NCI-H524 (cell line): ENCODE results near the gene SPPL2B.
"Not testable (repeated sequence)": the region's sequence is repeated elsewhere in the genome, so short reads cannot be mapped to it uniquely, and the experiment has no call there.

Experiments used
- DNase-seq, 2 experiments: peaks; one replicate each; lab custom pipeline; 2025; lab: John Stamatoyannopoulos, UW

The SPPL2B gene, protein sequence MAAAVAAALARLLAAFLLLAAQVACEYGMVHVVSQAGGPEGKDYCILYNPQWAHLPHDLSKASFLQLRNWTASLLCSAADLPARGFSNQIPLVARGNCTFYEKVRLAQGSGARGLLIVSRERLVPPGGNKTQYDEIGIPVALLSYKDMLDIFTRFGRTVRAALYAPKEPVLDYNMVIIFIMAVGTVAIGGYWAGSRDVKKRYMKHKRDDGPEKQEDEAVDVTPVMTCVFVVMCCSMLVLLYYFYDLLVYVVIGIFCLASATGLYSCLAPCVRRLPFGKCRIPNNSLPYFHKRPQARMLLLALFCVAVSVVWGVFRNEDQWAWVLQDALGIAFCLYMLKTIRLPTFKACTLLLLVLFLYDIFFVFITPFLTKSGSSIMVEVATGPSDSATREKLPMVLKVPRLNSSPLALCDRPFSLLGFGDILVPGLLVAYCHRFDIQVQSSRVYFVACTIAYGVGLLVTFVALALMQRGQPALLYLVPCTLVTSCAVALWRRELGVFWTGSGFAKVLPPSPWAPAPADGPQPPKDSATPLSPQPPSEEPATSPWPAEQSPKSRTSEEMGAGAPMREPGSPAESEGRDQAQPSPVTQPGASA

DNA sequence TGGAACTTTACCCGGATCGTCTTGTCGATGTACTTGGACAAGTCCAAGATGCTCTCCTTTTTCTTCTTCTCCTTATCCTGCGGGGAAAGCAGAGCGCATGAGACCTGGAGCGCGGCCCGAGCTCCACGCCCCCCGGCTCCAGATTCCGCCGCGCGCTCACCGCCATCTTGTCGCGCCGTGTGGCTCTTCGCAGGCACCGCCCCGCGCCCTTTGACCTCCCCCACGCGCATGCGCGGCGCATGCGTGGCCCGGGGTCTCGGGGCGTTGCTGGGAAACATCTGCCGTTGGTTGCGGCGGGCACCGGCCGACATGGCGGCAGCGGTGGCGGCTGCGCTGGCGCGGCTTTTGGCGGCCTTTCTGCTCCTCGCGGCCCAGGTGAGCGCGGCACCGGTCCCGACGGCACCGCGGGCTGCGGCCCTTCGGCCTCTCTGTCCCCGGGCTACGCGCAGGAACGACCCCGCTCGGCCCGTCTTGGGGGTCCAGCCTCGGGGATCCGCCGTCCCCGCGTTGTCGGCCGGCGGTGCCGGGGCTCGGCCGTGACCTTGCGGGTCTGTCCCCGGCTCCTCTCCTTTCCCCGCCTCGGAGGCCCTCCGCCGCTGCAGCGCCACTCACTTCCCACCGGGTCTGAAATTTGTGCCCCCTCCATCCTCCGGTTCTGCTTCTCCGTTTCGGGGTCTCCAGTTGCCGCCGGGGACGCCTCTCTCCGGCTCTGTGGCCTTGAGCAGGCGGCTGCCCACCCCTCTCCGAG lies at the start of gene SPPL2B, which contains the start of gene LSM7:
TSS of gene SPPL2B (plus strand) at position 284 of the 748 bp plus-strand sequence. CDS start at position 310, 26 bp downstream.
TSS of gene LSM7 (minus strand) at position 186 of the 748 bp plus-strand sequence. CDS start at position 166, 20 bp downstream.
- peak; percentile 81 to 93 for DNase-seq

DNA sequence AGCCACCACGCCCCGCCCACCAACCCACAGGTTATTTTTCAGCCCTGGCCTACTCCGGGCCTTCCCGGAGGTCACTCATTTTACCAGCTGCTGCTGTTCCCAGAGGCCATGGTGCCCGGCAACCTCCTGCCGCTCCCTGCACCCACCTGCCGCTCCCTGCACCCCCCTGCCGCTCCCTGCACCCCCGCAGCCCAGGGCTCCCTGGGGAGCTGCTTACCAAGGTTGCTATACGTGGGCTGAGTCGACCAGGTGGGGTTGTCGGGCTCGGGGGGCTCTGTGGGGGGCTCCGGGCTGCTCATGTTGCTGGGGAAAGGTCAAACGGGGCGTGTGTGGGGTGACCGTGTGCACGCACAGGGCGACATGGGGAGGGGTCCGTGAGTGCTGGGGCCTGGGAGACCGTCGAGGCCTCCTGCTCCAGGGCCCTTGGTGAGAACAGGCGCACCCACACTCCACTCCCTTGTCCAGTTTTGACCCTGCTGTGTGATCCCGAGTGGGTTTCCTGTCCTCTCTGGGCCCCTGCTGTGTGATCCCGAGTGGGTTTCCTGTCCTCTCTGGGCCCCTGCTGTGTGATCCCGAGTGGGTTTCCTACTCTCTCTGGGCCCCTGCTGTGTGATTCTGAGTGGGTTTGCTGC lies 47.7 kb upstream of the SPPL2B start:
- no peak for DNase-seq

DNA sequence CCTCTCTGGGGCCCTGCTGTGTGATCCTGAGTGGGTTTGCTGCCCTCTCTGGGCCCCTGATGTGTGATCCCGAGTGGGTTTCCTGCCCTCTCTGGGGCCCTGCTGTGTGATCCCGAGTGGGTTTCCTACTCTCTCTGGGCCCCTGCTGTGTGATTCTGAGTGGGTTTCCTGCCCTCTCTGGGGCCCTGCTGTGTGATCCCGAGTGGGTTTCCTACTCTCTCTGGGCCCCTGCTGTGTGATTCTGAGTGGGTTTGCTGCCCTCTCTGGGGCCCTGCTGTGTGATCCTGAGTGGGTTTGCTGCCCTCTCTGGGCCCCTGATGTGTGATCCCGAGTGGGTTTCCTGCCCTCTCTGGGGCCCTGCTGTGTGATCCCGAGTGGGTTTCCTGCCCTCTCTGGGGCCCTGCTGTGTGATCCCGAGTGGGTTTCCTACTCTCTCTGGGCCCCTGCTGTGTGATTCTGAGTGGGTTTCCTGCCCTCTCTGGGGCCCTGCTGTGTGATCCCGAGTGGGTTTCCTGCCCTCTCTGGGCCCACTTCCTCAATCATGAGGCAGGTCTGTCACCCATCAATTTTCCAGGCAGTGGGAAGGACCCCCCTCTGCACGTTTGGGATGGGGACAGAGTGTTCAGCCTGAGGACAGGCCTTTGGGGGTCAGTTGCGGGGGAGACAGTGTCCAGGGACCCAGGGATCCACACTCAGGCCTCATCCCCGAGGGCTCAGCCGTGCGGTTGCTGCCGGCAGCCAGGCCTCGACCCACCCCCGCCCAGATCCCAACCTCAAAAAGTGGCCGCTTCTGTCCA lies 47.0 kb upstream of the SPPL2B start:
- DNase-seq = not testable (repeated sequence)

DNA sequence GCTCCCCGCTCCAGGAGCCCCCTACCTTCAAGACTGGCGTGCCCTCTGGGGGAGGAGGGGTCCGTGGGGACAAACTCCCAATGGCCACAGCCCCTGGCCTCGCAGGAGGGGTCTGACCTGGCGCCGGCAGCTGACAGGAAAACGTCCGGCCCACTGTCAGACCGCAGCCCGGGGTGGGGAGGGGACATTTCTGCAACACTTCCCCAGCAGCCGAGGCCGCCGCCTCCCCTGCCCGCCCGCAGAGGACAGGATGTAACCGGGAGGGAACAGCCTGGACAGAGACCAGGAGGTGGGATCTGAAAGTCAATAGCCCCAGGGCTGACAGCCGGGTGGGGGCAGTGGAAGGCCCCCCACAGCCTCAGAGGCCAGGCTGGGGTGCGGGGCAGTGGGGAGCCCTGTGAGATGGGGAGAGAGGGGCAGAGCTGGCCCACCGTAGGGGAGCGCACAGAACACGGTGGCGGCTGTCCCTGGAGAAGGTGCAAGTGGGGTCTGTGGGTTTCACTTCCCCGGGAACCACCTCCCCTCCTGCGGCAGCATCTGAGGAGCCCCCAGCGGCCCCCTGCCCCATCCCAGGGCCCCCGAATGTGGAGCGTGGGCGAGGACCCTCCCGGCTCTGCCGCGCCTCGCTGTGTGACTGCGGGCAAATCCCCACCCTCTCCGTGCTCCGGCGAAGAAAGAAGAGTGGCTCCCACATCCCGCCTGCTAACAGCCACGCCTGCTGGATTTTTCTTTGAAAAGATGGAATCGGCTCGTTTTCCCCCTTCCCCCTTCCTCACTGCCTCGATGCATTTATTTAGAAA lies 46.2 kb upstream of the SPPL2B start, which contains the start of gene PEAK3:
TSS of gene PEAK3 (minus strand) at position 114 of the 800 bp plus-strand sequence. CDS start 1,244 bp downstream, outside the sequence.
- no peak for DNase-seq

DNA sequence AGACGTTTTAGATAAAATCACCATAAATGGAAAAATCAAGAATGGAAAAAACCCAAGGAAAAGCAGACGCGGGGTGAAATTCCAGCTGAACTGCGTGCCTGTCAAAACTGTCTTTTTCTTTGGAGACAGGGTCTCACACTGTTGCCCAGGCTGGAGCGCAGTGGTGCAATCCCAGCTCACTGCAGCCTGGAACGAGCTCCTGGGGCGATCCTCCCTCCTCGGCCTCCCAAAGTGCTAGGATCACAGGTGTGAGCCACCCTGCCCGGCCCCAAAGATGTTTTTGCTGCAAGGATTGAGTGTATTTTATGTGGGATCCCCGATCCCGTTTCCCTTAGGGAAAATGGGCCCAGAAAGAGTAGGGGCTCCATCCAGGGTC lies 45.6 kb upstream of the SPPL2B start:
- DNase-seq = no peak

DNA sequence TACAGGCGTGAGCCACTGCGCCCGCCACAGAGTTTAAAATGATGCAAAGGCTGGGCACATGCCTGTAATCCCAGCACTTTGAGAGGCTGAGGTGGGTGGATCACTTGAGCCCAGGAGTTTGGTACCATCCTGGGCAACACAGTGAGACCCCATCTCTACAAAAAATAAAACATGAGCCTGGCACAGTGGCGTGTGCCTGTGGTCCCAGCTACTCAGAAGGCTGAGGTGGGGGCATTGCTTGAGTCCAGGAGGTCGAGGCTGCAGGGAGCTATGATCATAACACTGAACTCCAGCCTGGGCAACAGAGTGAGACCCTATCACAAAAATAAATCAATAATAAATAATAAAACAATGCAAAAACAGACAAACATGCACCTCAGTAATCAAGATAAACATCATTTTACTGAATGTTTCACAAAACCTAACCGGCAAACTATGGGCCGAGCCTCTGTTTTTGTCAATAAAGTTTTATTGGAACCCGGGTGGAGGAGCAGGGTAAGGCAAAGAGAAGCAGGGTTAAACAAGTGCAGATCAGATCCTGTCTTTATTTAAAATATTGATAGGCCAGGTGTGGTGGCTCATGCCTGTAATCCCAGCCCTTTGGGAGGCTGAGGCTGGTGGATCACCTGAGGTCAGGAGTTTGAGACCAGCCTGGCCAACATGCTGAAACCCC lies 44.5 kb upstream of the SPPL2B start:
- no peak for DNase-seq

DNA sequence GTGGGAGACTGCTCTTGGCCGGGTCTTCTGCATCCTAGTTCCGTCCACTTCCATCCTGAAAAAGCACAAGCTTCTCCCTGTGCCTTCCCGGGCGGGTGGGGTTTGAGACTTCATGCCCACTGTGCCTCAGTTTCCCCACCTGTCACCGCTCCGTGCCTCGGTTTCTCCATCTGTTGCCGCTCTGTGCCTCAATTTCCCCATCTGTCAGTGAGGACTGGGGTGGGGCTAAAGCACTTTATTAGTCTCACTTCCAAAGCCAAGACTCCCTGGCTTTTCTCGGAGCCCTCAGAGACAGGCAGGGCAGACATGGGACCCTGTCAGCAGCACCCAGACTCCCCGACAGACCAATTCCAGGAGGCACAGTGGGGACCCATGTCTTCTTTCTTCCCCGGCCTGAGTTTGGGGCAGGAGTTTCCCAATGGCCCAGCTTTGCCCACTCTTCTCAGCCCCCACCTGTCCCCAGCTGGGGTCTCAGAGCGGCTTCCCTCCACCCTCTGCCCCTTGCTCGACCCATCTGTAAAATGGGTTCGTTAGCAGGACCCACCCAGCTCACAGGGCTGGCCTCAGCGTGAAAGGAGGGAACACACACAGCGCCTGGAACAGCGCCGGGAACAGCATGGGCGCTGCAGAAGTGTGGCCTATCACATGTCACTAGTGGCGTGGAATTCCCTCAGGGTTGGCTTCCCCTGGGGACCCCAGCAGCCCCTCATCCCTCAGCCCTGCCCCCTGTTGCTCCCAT lies 41.9 kb upstream of the SPPL2B start:
- DNase-seq = no peak

DNA sequence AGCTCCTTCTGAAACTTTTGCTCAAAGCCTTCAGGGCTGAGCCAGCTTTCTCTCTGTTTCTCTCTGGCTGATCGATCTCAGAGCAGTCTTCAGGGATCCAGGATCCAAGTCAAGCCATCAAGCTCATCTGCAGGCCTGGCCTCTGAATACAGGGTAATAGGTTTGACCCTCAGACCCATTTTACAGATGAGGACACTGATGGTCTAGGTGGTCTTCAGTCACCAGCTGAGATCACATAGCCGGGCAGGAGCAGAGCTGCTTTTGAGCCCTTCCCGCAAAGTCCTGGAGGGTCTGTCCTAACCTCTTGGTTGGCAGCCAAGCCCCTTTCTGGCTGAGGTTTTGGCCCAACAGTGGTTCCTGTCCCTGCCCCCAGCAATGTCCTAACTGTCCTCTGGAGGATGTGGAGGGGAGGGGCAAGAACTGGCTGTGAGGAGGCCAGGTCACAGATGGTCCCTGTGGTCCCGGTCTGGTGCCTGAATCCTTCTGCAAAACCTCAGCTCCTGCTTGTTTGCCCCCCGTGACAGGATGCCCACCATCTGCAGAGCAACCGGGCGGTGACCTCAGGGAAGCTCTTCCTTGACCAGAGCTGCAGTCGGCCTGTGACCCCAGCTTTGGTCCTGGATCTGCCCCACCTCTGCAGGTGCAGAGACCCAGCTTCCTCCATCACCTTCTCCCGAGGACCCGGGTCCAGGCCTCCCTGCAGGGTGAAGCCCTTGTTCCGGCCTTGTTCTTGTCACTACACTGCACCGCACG lies 40.7 kb upstream of the SPPL2B start:
- no peak for DNase-seq

DNA sequence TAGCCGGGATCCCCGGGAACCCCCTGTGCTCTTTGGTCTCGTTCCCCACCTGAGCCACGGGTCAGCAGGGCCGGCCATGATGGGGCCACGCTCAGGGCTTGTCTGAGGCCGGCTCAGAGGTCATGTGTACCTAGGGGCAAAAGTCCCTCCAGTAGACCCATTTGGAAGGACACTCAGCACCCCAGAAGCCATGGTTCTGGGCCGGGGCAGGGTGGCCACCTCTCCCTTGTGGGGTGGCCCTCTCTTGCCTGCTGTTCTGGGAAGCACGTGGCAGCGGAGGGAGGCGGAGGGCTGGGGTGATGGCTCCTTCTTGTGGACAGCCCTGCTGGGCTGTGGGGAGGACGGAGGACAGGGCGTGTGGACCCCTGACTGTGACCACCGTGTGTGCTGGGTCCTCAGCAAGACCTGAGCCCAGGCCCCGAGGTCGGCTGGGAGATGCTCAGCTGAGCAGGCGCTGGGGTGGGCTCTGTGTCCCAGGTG lies 40.1 kb upstream of the SPPL2B start:
- no peak for DNase-seq

DNA sequence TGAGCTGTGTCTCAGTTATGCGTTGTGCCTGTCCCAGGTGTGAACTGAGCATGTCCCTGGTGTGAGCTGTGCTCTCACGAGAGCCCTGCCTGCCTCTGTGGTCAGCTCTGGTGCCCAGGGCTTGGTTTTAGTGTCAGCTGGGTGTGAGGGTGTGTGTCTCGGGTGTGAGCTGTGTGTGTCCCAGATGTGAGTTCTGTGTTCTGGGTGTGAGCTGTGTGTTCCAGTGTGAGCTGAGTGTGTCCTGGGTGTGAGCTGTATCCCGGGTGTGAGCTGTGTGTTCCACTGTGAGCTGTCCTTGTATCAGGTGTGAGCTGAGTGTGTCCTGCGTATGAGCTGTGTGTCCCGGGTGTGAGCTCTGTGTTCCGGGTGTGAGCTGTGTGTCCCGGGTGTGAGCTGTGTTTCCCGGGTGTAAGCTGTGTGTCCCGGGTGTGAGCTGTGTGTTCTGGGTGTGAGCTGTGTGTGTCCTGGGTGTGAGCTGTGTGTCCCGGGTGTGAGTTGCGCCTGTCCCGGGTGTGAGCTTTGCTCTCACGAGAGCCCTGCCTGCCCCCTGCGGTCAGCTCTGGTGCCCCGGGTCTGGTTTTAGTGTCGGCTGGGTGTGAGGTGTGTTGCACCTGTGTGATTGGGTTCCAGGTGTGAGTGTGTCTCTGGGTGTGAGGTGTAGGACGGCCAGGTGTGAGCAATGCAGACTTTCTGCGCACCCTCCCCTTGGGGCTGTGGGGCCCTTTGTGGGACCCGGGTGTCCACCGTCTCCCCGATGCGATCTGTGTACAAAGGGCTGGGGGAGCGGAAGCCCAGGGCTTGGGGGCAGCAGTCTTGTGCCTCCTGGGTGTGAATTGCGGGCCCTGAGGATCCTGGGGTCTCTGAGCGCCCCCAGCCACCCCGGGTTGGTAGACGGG lies 39.4 kb upstream of the SPPL2B start:
- DNase-seq = no peak

DNA sequence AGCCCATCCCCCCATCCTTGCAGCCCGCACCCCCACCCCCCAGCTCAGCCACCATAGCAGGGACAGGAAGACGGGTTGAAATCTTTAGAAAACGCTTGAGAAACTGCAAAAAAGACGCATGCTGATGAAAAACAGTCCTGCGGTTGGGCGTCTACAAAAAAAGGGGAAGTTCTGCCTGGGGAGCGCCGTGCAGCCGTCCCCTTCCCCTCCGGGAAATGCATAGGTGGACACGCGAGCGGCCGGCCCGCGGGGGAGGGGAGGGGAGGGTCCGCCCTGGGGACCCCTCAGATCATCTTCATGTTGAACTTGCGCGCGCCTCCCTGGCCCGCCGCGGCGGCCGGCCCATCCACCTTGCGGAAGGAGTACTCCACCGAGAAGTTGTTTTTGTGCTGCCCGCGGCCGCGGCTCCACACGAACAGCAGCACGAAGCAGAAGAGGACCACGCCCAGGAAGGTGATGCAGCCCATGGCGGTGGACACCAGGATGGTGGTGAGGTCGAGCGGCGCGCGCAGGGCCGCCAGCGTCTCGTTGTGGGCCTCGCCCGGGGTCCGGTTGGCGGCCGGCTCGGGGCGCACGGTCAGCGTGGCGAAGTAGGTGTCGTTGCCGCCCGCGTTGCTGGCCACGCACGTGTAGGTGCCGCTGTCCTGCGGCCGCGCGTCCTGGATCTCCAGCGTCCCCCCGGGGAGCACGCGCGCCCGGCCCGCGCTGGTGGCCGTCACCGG lies 38.6 kb upstream of the SPPL2B start:
- no peak for DNase-seq

DNA sequence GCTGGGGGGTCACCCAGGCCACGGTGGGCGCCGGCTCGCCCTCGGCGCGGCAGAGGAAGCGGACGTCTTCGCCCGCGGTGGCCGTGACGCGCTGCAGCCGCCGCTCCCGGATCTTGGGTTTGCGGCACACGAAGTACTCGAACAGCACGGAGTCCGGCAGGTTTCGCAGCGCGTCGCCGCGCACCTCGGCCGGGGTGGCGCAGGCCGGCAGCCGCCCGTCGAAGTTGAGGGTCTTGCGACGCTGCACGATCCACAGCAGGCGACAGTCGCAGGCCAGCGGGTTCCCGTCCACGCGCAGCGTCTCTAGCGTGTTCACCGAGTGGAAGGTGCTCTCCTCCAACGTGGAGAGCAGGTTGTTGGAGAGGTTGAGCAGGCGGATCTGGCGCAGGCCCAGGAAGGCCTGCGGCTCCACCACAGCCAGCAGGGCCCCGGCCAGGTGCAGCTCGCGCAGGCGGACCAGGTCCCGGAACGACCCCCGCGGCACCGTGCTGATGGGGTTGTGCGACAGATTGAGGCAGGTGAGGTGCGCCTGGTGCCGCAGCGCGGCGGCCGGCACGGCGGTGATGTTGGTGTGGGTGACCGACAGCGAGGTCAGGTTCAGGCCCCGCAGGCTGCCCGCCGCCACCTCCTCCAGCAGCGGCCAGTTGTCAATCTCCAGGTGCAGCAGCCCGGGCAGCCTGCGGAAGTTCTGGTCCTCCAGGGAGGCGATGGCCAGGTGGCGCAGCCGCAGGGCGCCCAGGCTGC lies 37.9 kb upstream of the SPPL2B start:
- DNase-seq = no peak

DNA sequence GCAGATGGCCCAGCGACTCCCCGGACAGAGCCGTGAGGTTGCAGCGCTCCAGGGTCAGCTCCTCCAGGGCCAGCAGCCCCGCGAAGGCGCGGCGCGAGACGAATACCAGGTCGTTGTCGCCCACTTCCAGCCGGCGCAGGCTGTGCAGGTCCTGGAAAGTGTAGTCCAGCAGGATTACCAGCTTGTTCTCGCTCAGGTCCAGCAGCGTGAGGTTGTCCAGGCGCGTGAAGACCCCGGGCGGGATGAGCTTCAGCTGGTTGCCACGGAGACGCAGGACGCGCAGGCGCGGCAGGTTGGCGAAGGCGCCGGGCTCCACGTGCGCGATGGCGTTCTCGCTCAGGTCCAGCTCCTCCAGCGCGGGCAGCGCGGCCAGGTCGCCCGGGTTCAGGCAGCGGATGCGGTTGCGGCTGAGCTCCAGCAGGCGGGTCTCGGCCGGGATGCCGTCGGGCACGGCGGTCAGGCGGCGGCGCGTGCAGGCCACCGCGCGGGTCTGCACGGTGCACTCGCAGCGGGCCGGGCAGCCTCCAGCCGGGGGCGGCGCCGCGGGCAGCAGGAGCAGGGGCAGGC lies 37.2 kb upstream of the SPPL2B start:
- DNase-seq = peak; percentile 80 to 81

DNA sequence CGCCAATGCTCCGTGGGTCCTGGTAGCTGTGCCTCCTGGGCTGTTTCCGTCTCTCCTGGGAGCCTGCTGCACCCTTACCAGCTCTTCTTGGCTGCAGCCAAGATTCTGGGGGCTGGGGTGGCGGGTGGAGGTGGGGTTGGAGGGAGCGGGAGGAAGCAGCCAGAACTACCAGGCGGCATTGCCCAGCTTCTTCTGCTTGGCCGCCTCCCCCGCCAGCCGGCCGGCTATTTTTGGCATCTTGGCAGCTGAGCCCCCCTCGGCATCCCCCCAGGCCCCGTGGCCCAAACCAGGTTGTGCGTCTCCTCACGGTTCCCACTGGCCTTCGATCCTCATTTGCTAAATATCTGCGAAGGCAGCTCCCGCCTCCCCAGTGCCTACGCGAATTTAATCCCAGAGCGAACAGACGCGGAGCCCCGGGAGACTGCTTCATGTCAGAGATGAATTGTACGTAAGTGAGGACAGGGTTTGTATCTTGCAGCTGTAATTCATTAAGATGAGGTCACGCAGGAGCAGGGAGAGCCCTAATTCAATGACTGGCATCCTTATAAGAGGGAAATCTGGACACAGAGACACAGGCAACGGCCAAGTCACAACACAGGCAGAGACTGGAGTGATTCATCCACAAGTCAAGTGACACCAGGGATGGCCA lies 33.7 kb upstream of the SPPL2B start:
- peak in 1 of 2 experiments; percentile 71 for DNase-seq

DNA sequence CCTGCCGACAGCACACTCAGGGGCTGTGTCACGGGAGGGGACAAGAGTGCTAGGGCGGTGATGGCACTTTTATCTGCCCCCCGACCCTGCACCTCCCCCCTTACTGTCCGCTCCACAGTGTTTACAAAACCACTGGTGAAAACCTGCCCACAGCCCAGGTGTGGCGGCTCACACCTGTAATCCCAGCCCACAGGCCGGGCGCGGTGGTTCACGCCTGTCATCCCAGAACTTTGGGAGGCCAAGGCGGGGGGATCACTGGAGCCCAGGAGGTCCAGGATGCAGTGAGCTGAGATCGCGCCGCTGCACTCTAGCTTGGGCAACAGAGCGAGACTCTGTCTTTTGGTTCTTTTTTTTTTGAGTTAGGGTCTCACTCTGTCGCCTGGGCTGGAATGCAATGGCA lies 32.3 kb upstream of the SPPL2B start:
- DNase-seq = no peak
